GM12892 (cell line): ENCODE measurements around the gene C1orf159.
"Not testable (repeated sequence)": the region's sequence is repeated elsewhere in the genome, so short reads cannot be mapped to it uniquely, and the experiment has no call there.

Experiments
- DNase-seq: peaks from one replicate; pipeline ENCODE4 v3.0.0; 2011; ENCODE audit not compliant: insufficient read length
- FAIRE-seq: peaks from 2 replicates; lab custom pipeline; 2011; peaks lifted over from hg19 to GRCh38; lab: Jason Lieb, UNC
- POLR2A ChIP-seq: IDR thresholded peaks from 2 replicates; pipeline ENCODE4 v1.6.1; 2011; ENCODE audit warnings: low read depth, low read length, control low read depth
- POLR2AphosphoS5 ChIP-seq: IDR thresholded peaks from 2 replicates; pipeline ENCODE4 v1.6.1; 2011; ENCODE audit warnings: low read depth, low read length, control low read depth
- TAF1 ChIP-seq: IDR thresholded peaks from 2 replicates; pipeline ENCODE4 v1.6.1; 2011; ENCODE audit warnings: low read depth, mild to moderate bottlenecking, control low read depth, low read length, borderline replicate concordance

The C1orf159 gene

DNA sequence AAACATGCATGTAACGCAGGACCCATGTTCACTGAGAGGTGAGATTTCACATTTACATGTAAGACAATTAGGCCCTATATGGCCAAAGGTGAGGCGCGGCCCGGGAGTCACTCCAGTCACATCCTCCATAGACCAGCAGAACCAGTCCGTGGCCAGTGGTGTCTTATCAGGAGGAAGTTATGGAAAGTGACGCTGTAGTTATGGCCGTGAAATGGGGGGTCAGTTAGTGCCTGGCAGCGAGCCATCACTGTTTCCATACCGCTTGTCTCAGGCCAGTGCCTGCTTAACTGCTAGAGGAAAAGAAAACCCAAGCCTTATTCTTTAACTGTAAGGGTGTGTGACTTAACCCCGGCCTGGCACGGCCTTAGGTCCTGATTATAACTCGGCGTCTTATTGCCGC, 6.1 kb downstream of the C1orf159 start:
- DNase-seq (no peak), FAIRE-seq (no peak)
- TF ChIP-seq POLR2A: no peak
- TF ChIP-seq TAF1: no peak
- no peak for TF ChIP-seq POLR2AphosphoS5

DNA sequence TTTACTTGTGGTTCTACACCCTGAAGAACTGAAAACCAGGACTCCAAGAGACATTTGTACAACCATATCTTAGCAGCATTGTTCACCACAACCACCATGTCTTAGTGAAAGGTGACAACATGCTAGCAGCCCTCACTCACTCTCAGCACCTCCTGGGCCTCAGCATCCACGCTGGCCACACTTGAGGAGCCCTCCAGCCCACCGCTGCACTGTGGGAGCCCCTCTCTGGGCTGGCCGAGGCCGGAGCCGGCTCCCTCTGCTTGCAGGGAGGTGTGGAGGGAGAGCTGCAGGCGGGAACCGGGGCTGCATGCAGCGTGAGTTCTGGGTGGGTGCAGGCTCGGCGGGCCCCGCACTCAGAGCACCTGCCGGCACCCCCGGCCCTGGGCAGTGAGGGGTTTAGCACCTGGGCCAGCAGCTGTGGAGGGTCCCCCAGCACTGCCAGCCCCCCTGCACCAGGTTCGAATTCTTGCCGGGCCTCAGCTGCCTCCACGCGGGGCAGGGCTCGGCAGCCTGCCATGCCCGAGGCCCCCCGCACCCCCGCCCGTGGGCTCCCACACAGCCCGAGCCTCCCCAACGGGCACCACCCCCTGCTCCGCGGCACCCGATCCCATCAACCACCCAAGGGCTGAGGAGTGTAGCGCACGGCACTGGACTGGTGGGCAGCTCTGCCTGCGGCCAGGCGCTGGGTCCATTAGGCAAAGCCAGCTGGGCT, 9.2 kb downstream of the C1orf159 start:
- TF ChIP-seq TAF1: no peak

GRCh38 chr1:1104152-1104551, 11.7 kb downstream of the C1orf159 start:
- not testable (repeated sequence) for DNase-seq, FAIRE-seq

More for the DNA sequence above, 9.2 kb downstream of the C1orf159 start:
- FAIRE-seq (no peak), DNase-seq (no peak)

DNA sequence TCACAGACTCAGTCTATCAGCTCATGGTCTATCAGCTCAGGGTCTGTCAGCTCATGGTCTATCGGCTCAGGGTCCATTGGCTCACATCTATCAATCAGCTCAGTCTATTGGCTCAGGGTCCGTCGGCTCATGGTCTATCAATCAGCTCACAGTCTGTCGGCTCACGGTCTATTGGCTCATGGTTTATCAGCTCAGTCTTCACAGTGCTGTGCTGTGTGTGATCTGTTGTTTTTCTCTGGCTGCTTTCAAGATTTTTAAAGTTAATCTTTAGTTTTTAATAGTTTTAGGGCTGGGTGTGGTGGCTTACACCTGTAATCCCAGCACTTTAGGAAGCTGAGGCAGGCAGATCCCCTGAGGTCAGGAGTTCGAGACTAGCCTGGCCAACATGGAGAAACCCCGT, 14.4 kb downstream of the C1orf159 start:
- no peak for FAIRE-seq

DNA sequence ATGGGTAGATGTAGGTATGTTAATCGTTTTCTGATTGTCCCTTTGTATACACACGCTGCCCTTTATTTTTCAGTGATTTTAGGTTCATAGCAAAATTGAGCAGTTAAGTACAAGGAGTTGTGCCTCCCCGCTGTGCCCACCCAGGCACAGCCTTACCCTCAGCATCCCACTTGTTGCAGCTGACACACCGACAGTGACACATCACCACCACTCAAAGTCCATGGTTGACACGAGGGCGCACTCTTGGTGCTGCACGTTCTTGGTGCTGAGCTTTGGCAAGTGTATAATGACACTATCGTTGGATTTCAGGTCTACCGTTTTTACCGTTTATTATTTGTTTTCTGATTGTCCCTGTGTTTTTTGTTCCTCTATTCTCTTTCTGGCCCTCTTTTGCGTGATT, 15.6 kb downstream of the C1orf159 start:
- TF ChIP-seq POLR2A: no peak
- no peak for TF ChIP-seq POLR2AphosphoS5
- TF ChIP-seq TAF1: no peak
- FAIRE-seq: no peak

More for the DNA sequence above, 14.4 kb downstream of the C1orf159 start:
- no peak for TF ChIP-seq TAF1
- TF ChIP-seq POLR2AphosphoS5: no peak
- TF ChIP-seq POLR2A: no peak
- DNase-seq: no peak

GRCh38 chr1:1099506-1100183, 16.2 kb downstream of the C1orf159 start:
- FAIRE-seq (no peak), DNase-seq (no peak)
- TF ChIP-seq POLR2AphosphoS5 (no peak), POLR2A (no peak), TAF1 (no peak)

More for the DNA sequence above, 15.6 kb downstream of the C1orf159 start:
- no peak for DNase-seq

DNA sequence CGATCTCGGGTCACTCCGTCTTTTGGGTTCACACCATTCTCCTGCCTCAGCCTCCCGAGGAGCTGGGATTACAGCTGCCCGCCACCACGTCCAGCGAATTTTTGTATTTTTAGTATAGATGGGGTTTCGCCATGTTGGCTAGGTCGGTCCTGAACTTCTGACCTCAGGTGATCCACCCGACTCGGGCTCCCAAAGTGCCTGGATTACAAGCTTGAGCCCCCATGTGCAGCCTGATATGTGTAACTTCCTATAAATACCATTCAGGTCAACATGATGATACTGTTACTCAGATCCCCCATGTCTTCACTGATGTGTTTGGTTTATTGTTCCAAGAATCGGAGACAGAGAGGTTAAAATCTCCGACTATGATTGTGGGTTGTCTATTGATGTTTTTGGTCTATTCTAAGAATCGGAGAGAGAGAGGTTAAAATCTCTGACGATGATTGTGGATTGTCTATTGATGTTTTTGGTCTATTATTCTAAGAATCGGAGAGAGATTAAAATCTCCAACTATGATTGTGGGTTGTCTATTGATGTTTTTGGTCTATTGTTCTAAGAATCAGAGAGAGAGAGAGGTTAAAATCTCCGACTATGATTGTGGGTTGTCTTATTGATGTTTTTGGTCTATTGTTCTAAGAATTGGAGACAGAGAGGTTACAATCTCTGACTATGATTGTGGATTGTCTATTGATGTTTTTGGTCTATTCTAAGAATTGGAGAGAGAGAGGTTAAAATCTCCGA, 17.0 kb downstream of the C1orf159 start:
- DNase-seq (no peak), FAIRE-seq (no peak)

DNA sequence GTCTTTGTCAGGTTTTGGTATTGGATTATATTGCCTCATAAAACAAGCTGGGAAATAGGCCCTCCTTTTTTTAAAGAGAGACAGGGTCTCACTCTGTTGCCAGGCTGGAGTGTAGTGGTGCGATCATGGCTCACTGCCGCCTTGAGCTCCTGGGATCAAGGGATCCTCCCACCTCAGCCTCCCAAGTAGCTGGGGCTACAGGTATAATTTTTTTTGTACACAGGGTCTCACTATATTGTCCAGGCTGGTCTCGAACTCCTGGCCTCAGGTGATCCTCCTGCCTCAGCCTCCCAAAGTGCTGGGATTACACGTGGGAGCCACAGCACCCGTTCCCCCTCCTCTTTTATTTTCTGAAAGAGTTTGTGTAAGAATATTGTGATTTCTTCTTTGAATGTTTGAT, 19.8 kb downstream of the C1orf159 start:
- DNase-seq, FAIRE-seq: not testable (repeated sequence)

More for the DNA sequence above, 17.0 kb downstream of the C1orf159 start:
- TF ChIP-seq POLR2AphosphoS5 (no peak), TAF1 (no peak), POLR2A (no peak)

DNA sequence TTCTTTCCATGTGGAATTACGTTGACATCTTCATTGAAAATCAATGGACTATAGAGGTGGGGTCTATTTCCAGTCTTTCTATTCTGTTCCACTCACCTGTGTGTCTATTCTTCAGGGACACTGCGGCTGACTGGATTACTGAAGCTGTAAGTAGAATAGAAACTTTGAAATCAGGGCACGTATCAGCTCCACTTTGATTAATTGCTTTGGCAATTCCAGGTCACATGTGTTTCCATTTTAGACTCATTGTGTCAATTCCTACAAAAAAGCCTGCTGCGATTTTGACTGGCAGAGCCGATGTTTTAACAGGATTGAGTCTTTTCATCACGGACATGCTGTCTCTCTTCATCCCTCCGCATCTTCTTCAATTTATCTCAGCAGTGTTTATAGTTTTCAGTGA, 20.9 kb downstream of the C1orf159 start:
- DNase-seq: no peak
- no peak for TF ChIP-seq POLR2A
- no peak for TF ChIP-seq TAF1
- no peak for TF ChIP-seq POLR2AphosphoS5
- FAIRE-seq: no peak

- TF ChIP-seq POLR2A: no peak
- TF ChIP-seq TAF1: no peak
- TF ChIP-seq POLR2AphosphoS5: no peak
- FAIRE-seq: no peak
- no peak for DNase-seq
Measured at GRCh38 chr1:1093610-1093943, 22.3 kb downstream of the C1orf159 start.

DNA sequence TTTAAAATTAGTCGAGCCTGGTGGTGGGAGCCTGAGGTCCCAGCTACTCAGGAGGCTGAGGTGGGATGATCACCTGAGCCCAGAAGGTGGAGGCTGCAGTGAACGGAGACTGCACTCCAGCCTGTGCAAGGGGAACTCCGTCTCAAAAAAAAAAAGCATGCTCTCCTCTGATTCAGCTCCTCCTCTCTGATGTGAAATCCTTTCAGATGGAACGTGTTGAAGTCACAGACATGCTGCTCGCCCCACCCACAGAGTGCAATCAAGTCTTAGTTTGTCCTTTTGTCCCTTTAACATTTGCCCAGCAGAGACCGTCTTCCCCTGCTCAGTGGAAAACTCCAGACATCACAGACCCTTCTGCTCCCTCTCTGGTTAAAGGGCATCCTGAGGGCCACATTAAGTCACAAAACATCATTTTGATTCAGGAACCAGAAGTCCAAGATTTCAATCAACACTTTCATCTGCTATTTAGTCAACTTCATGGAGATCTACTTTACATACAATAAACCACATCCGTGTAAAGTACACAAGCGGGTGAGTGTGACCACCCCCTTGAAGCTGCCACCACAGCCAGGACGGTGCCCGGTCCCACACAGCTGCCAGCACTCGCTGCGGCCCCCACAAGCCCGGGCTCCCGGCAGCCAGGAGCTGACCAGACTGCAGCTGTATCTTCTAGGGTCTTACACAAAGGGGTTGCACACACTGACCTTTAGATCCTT, 22.8 kb downstream of the C1orf159 start:
- FAIRE-seq (no peak), DNase-seq (no peak)
- no peak for TF ChIP-seq POLR2AphosphoS5
- no peak for TF ChIP-seq POLR2A
- TF ChIP-seq TAF1: no peak
